MM.1S (cell line): ENCODE data around the gene SRRM3.

Experiments used
- DNase-seq: peaks from one replicate; pipeline ENCODE4 v3.0.0-alpha.2; 2015
- H2AFZ ChIP-seq: fragments of 300-600 bp; sonication (generic); 2 replicates; pipeline ENCODE4 v1.6.0; 2016; ENCODE audit warnings: antibody characterized with exemption, low read length
- H3F3A ChIP-seq: fragments of 300-600 bp; sonication (generic); 2 replicates; pipeline ENCODE4 v1.6.1; 2016; ENCODE audit warnings: mild to moderate bottlenecking, antibody characterized with exemption, low read length, moderate library complexity, mixed read lengths; ENCODE audit not compliant: insufficient read depth
- H3K27ac ChIP-seq: fragments of 300-600 bp; sonication (generic); 2 replicates; pipeline ENCODE4 v1.5.1; 2016; ENCODE audit warnings: mild to moderate bottlenecking, low read length
- H3K27me3 ChIP-seq: fragments of 300-600 bp; sonication (generic); replicated peaks from 2 replicates; pipeline ENCODE4 v1.6.0; 2016; ENCODE audit warnings: low read length; ENCODE audit not compliant: insufficient read depth
- H3K36me3 ChIP-seq: fragments of 300-600 bp; sonication (generic); replicated peaks from 2 replicates; pipeline ENCODE4 v1.6.1; 2016; ENCODE audit warnings: mild to moderate bottlenecking, low read length, mixed read lengths; ENCODE audit not compliant: insufficient read depth
- H3K4me1 ChIP-seq: fragments of 300-600 bp; sonication (generic); 2 replicates; pipeline ENCODE4 v1.6.1; 2016; ENCODE audit warnings: low read length, mixed read lengths
- H3K4me2 ChIP-seq: fragments of 300-600 bp; sonication (generic); 2 replicates; pipeline ENCODE4 v1.6.0; 2016; ENCODE audit warnings: low read depth, low read length
- H3K4me3 ChIP-seq: fragments of 300-600 bp; sonication (generic); 2 replicates; pipeline ENCODE4 v1.5.1; 2016; ENCODE audit warnings: low read length, mixed read lengths
- H3K79me2 ChIP-seq: fragments of 300-600 bp; sonication (generic); 2 replicates; pipeline ENCODE4 v1.6.1; 2016; ENCODE audit warnings: mixed run types, low read length, mixed read lengths
- H3K9ac ChIP-seq: fragments of 300-600 bp; sonication (generic); 2 replicates; pipeline ENCODE4 v1.6.1; 2016; ENCODE audit warnings: low read length, mixed read lengths
- H3K9me2 ChIP-seq: fragments of 300-600 bp; sonication (generic); replicated peaks from 2 replicates; pipeline ENCODE4 v1.6.1; 2016; ENCODE audit warnings: mild to moderate bottlenecking, low read length, mixed read lengths; ENCODE audit not compliant: insufficient read depth
- H3K9me3 ChIP-seq: fragments of 300-600 bp; sonication (generic); replicated peaks from 2 replicates; pipeline ENCODE4 v1.6.1; 2016; ENCODE audit warnings: mild to moderate bottlenecking, low read length, mixed read lengths; ENCODE audit not compliant: insufficient read depth
- H4K20me1 ChIP-seq: fragments of 300-600 bp; sonication (generic); 2 replicates; pipeline ENCODE4 v1.6.1; 2016; ENCODE audit warnings: mild to moderate bottlenecking, low read length, moderate library complexity, mixed read lengths; ENCODE audit not compliant: insufficient read depth
- EZH2 ChIP-seq: fragments of 300-600 bp; sonication (generic); optimal IDR thresholded peaks from 2 replicates; pipeline ENCODE3; 2017; ENCODE audit warnings: low read depth, mild to moderate bottlenecking, antibody characterized with exemption, low read length, mixed read lengths
- EZH2phosphoT487 ChIP-seq: fragments of 300-600 bp; sonication (generic); IDR thresholded peaks from 2 replicates; pipeline ENCODE4 v1.6.1; 2018; ENCODE audit warnings: antibody characterized with exemption, low read length
- TF ChIP-seq, protein P1 (sequence below): fragments of 300-600 bp; sonication (generic); IDR thresholded peaks from 2 replicates; pipeline ENCODE4 v1.5.1; 2016; ENCODE audit warnings: antibody characterized with exemption, low read length, mixed read lengths

Gene SRRM3

DNA sequence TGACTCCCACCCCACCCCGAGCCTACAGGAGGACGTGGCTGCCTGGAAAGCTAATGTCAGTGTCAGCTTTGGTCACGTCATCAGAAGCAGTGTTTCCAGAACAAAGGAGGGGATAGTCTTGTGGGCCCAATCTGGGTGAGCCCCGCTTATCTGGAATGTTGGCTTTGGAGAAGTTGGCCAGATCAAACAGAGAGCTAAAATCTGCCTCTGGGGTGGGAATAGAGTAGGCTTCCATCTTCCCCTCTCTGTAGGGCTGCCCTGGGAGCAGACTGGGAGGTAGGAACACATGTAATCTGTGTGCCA is 32.5 kb downstream of the SRRM3 start:
- Histone ChIP-seq H2AFZ (no peak overlapping the region), H3K27me3 (peaks cover 50% of the 10 kb centered on the region), H3F3A (no peaks in the 10 kb centered on the region), H3K9ac (no peak overlapping the region), H3K4me1 (no peaks in the 10 kb centered on the region), H4K20me1 (no peaks in the 10 kb centered on the region), H3K36me3 (no peaks in the 10 kb centered on the region), H3K4me2 (no peak overlapping the region), H3K79me2 (no peaks in the 10 kb centered on the region), H3K4me3 (no peak overlapping the region), H3K9me3 (no peaks in the 10 kb centered on the region), H3K9me2 (no peaks in the 10 kb centered on the region), H3K27ac (no peak overlapping the region)
- DNase-seq, result no peak
- TF ChIP-seq, protein P1, sequence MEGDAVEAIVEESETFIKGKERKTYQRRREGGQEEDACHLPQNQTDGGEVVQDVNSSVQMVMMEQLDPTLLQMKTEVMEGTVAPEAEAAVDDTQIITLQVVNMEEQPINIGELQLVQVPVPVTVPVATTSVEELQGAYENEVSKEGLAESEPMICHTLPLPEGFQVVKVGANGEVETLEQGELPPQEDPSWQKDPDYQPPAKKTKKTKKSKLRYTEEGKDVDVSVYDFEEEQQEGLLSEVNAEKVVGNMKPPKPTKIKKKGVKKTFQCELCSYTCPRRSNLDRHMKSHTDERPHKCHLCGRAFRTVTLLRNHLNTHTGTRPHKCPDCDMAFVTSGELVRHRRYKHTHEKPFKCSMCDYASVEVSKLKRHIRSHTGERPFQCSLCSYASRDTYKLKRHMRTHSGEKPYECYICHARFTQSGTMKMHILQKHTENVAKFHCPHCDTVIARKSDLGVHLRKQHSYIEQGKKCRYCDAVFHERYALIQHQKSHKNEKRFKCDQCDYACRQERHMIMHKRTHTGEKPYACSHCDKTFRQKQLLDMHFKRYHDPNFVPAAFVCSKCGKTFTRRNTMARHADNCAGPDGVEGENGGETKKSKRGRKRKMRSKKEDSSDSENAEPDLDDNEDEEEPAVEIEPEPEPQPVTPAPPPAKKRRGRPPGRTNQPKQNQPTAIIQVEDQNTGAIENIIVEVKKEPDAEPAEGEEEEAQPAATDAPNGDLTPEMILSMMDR, result no peak
- TF ChIP-seq EZH2phosphoT487 (no peak), EZH2 (no peak)

DNA sequence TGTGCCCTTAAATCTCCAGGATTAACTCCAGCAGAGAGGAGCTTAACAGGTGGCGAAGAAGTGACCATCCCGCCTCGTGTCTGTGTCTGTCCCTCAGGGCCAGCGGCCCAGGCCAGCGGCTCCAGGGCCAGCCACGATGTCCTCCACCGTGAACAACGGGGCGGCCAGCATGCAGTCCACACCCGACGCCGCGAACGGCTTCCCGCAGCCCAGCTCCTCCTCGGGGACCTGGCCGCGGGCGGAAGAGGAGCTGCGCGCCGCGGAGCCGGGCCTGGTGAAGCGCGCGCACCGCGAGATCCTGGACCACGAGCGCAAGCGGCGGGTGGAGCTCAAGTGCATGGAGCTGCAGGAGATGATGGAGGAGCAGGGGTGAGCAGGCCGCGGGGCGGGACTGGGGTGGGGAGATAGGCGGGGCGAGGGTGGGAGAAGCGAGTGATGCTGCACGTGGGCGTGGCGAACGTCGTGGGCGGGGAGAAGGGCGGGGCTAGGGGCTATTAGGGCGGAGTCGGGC is 33.3 kb downstream of the SRRM3 start:
- Histone ChIP-seq H3K9ac (no peak overlapping the region), H3K27ac (no peak overlapping the region), H3K4me2 (no peak overlapping the region), H3K36me3 (no peaks in the 10 kb centered on the region), H3K4me3 (no peak overlapping the region), H3K79me2 (no peaks in the 10 kb centered on the region), H3K9me3 (no peaks in the 10 kb centered on the region), H3K27me3 (peaks cover 44% of the 10 kb centered on the region), H3K4me1 (no peaks in the 10 kb centered on the region), H4K20me1 (no peaks in the 10 kb centered on the region), H3F3A (no peaks in the 10 kb centered on the region), H2AFZ (no peak overlapping the region), H3K9me2 (no peaks in the 10 kb centered on the region)
- TF ChIP-seq EZH2 (no peak), EZH2phosphoT487 (no peak)
- DNase-seq, result no peak

DNA sequence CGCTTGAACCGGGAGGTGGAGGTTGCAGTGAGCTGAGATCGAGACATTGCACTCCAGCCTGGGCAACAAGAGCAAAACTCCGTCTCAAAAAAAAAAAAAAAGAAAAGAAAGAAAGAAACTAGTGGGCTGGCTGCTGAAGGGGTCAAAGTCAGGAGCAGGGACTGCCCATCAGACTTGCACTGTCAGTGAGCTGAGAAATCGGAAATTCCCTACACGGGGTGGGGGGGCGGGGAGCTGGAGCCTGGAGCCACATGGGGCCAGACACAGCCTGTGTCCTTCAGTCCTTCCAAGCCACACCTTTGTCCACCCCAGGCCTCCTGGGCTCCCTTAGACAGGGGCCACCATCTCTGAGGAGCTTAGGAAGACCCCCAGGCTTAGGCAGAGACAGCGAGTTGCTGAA is 34.5 kb downstream of the SRRM3 start:
- Histone ChIP-seq H3K9ac (no peak overlapping the region), H2AFZ (no peak overlapping the region), H3K4me1 (no peaks in the 10 kb centered on the region), H3K27me3 (peaks cover 35% of the 10 kb centered on the region), H3K4me2 (no peak overlapping the region), H3K79me2 (no peaks in the 10 kb centered on the region), H3K9me3 (no peaks in the 10 kb centered on the region), H3F3A (no peaks in the 10 kb centered on the region), H3K36me3 (no peaks in the 10 kb centered on the region), H4K20me1 (no peaks in the 10 kb centered on the region), H3K9me2 (no peaks in the 10 kb centered on the region), H3K4me3 (no peak overlapping the region), H3K27ac (no peak overlapping the region)
- no peak for DNase-seq
- no peak for TF ChIP-seq EZH2
- TF ChIP-seq, protein P1, result no peak

DNA sequence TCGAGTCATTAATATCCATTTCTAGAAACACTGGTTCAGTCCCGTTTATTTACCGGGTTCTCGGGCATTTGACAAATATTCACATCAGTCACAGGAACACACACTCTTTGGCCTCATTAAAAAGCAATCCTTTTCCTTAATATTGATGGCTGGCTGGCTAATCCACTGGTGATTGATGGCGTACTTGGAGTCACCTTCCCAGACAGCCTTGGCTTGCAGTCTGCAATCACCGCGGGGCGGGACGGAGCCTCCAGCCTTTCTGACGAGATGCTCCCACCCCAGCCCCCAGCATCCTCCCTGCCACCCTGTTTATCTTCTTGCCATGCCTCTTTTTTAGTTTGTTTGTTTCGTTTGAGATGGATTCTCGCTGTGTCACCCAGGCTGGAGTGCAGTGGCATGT is 36.6 kb downstream of the SRRM3 start:
- H3K27ac ChIP-seq, result no peak overlapping the region
- no peak for TF ChIP-seq EZH2
- TF ChIP-seq, protein P1, result no peak
- TF ChIP-seq EZH2phosphoT487, result no peak
- no peaks in the 10 kb centered on the region for H4K20me1 ChIP-seq
- DNase-seq, result no peak
- no peaks in the 10 kb centered on the region for H3F3A ChIP-seq
- no peaks in the 10 kb centered on the region for H3K79me2 ChIP-seq
- H3K9ac ChIP-seq, result no peak overlapping the region
- H3K9me3 ChIP-seq, result no peaks in the 10 kb centered on the region
- peaks cover 20% of the 10 kb centered on the region for H3K27me3 ChIP-seq
- no peaks in the 10 kb centered on the region for H3K4me1 ChIP-seq
- no peak overlapping the region for H3K4me2 ChIP-seq
- no peak overlapping the region for H2AFZ ChIP-seq
- no peaks in the 10 kb centered on the region for H3K36me3 ChIP-seq
- no peak overlapping the region for H3K4me3 ChIP-seq
- H3K9me2 ChIP-seq, result no peaks in the 10 kb centered on the region
